ENCODE measurements around the gene DCLK2. TPM values are rescaled to one million over a fixed set of nuclear protein-coding genes. Genes with fewer than 3 reads are reported as not detected.

Gene DCLK2
- total RNA-seq, 2 donors from 2014 or later: 3.1 to 3.9 TPM

- Histone ChIP-seq H3K4me1 (no peaks in the 10 kb centered on the region), H3K27ac (no peak overlapping the region), H3K9me3 (no peaks in the 10 kb centered on the region), H3K9ac (ENCODE audit: low read depth in 2 of 2, low read length in 2 of 2) (no peak overlapping the region), H3K4me3 (no peak overlapping the region), H3K36me3 (no peaks in the 10 kb centered on the region), H3K27me3 (no peaks in the 10 kb centered on the region)
- no peak for DNase-seq
- intact Hi-C loops (cut with DNase I): no loop called here
- TF ChIP-seq CTCF (IDR thresholded peaks at IDR 0.05): no peak
Observed at GRCh38 chr4:150056569-150056968, 21.7 kb upstream of the DCLK2 start.

GRCh38 chr4:150061086-150061776 is 17.0 kb upstream of the DCLK2 start:
- Histone ChIP-seq H3K9ac (ENCODE audit: low read depth in 2 of 2, low read length in 2 of 2) (no peak overlapping the region), H3K27me3 (no peaks in the 10 kb centered on the region), H3K36me3 (no peaks in the 10 kb centered on the region), H3K27ac (no peak overlapping the region), H3K4me1 (no peaks in the 10 kb centered on the region), H3K9me3 (no peaks in the 10 kb centered on the region), H3K4me3 (no peak overlapping the region)
- intact Hi-C loops (cut with DNase I): no loop called here
- TF ChIP-seq CTCF (IDR thresholded peaks at IDR 0.05): no peak
- no peak for DNase-seq

GRCh38 chr4:150063128-150063527 is 15.1 kb upstream of the DCLK2 start:
- Histone ChIP-seq H3K4me1 (no peaks in the 10 kb centered on the region), H3K27ac (no peak overlapping the region), H3K36me3 (no peaks in the 10 kb centered on the region), H3K9me3 (no peaks in the 10 kb centered on the region), H3K9ac (ENCODE audit: low read depth in 2 of 2, low read length in 2 of 2) (no peak overlapping the region), H3K27me3 (no peaks in the 10 kb centered on the region), H3K4me3 (no peak overlapping the region)
- DNase-seq: no peak
- no peak for TF ChIP-seq CTCF (IDR thresholded peaks at IDR 0.05)
- intact Hi-C loops (cut with DNase I): no loop called here

GRCh38 chr4:150065740-150066139 is 12.5 kb upstream of the DCLK2 start:
- no peak overlapping the region for H3K4me3 ChIP-seq
- H3K9me3 ChIP-seq: no peaks in the 10 kb centered on the region
- DNase-seq: no peak
- no peaks in the 10 kb centered on the region for H3K36me3 ChIP-seq
- no peaks in the 10 kb centered on the region for H3K4me1 ChIP-seq
- no peak overlapping the region for H3K27ac ChIP-seq
- TF ChIP-seq CTCF (IDR thresholded peaks at IDR 0.05): no peak
- H3K9ac ChIP-seq (ENCODE audit: low read depth in 2 of 2, low read length in 2 of 2): no peak overlapping the region
- intact Hi-C loops (cut with DNase I): no loop called here
- H3K27me3 ChIP-seq: no peaks in the 10 kb centered on the region

- intact Hi-C loops (cut with DNase I): no loop called here
Observed at GRCh38 chr4:150067859-150068258, 10.4 kb upstream of the DCLK2 start.

More at GRCh38 chr4:150067859-150068258, 10.4 kb upstream of the DCLK2 start:
- Histone ChIP-seq H3K27ac (no peak overlapping the region), H3K27me3 (no peaks in the 10 kb centered on the region), H3K4me1 (no peaks in the 10 kb centered on the region), H3K9me3 (no peaks in the 10 kb centered on the region), H3K9ac (ENCODE audit: low read depth in 2 of 2, low read length in 2 of 2) (no peak overlapping the region), H3K36me3 (no peaks in the 10 kb centered on the region), H3K4me3 (no peak overlapping the region)
- no peak for TF ChIP-seq CTCF (IDR thresholded peaks at IDR 0.05)
- DNase-seq: no peak

Measured in colonic mucosa (tissue), 4 donors.